Suppressor macrophage (primary cell): ENCODE data around the gene ARHGAP30.
A peak's percentile ranks its signal among the peaks of the same experiment; 100 is the strongest.
"Not testable (repeated sequence)": the region's sequence is repeated elsewhere in the genome, so short reads cannot be mapped to it uniquely, and the experiment has no call there.

Source experiments
- DNase-seq, 4 experiments: peaks; one replicate each; pipeline ENCODE4 v3.0.0-alpha.2; 2020 to 2022
- total RNA-seq, 17 experiments: gene quantifications; one replicate each; lab custom pipeline; 2026; ENCODE audit warnings: mixed read lengths in 6 of 17, inconsistent platforms in 3 of 17; lab: John Stamatoyannopoulos, UW

Gene ARHGAP30
- 52.2 to 325 (median 195) reads per million in 17 experiments for total RNA-seq

DNA sequence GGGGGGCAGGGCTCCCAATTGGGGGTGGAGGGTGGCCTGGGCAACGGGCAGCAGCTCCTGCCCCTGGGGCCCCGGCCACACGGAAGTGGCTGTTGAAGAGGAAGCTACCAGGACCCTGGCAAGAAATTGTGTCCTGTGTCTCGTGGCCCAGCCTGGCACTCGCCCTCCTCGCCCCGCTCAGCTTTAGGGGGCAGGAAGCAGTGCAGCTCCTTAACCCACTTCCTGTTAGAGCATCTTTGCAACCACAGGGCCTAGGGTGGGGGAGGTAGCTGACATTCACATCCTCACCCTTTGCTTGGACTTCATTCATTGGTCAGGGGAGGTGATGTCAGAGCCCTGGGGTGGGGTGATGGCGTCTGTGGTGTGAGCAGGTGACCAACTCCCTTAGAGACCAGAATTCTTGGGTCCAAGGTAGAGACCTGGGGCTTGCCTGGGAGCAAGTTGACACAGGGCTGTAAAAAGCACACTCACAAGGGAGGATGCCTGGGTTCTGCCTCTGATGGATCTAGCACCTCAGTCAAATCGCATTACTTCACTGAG is at the start of gene ARHGAP30:
TSS of gene ARHGAP30 (minus strand) at position 161 of the 540 bp plus-strand sequence. CDS start 267 bp downstream, outside the sequence.
- DNase-seq: peak; percentile 93 to 97 (median 96)

GRCh38 chr1:161117759-161118581 is 48.3 kb upstream of the ARHGAP30 start, which contains the start of the genes NIT1 and PFDN2:
Gene NIT1 (plus strand): TSS chr1:161118105. CDS start chr1:161118177, 72 bp downstream.
Gene PFDN2 (minus strand): TSS chr1:161118037. CDS start chr1:161118026, 11 bp downstream.
- peak; percentile 88 to 96 (median 94) for DNase-seq

GRCh38 chr1:161115961-161116360 is 46.3 kb upstream of the ARHGAP30 start:
- DNase-seq: not testable (repeated sequence)

GRCh38 chr1:161115132-161115711 is 45.5 kb upstream of the ARHGAP30 start:
- peak in 2 of 4 experiments; percentile 15 to 59 for DNase-seq

DNA sequence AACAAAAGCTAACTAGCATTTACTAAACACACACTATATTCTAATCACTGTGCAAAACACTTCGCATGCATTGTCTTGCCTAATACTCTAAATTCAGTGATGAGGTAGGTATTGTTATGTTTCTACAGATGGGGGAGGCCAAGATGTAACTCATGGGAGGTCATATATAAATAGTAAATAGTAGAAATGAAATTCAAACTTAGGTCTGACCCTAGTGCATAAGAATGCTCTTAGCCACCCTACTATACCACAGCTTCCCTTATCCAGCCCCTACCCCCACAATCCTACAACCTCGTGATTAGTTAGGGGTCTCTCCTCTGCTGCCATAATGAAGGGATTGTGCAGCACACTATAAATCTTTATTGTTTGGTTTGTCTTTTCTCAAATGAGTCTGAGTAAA is 44.9 kb upstream of the ARHGAP30 start:
- no peak for DNase-seq

- DNase-seq: no peak
Measured at GRCh38 chr1:161113915-161114314, 44.2 kb upstream of the ARHGAP30 start.

- peak in 3 of 4 experiments; percentile 40 to 59 (median 55) for DNase-seq
Measured at GRCh38 chr1:161111527-161111926, 41.8 kb upstream of the ARHGAP30 start.

DNA sequence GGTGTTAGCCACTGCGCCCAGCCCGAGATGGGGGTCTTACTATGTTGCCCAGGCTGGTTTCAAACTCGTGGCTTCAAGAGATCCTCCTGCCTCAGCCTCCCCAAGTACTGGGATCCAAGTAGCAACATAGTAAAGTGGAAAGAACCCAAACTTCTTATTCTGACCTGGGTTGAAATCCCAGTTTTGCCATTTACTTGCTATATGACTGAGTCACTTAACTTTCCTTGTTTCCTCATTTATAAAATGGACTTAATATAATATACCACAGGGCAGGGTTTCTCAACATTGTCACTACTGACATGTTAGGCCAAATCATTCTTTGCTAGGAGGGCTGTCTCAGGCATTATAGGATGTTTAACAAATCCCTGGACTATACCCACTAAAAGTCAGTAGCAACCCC is 41.4 kb upstream of the ARHGAP30 start:
- DNase-seq: peak in 2 of 4 experiments; percentile 49 to 53

DNA sequence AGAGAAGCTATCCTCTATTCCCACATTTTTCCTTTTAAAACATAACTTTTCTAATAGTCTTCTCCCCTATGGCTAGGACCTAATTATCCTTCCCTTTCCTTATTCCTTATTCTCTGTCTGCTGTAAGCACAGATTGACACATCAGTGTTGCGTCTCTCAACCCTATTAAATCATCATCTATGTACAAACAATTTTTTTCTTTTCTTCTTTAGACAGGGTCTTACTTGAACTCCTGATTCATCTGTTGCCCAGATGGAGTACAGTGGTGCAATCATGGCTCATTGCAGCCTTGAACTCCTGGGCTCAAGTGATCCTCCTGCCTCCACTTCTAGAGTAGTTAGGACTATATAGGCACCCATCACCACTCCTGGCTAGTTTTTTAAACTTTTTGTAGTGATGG is 36.7 kb upstream of the ARHGAP30 start:
- DNase-seq: no peak

DNA sequence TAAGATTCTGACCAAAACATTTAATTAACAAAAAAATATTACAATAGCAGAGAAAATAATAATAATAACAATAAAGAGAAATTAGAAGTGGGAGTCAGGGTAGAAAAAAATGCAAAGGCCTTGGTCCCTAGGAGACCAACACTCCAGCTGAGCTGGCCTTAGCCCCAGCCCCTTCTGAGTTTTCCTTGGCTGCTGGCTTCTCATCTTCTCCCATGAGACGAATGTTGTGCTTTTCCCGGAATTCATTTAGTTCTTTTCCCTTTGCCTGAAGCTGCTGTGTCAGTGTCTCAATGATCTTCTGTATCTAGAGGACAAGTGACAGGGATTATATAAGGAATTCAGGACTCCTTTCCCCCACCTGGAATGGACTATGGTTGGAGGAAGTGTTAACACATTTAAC is 30.9 kb upstream of the ARHGAP30 start:
- no peak for DNase-seq

- DNase-seq: no peak
Measured at GRCh38 chr1:161099090-161099802, 29.6 kb upstream of the ARHGAP30 start.

GRCh38 chr1:161098210-161099068 is 28.7 kb upstream of the ARHGAP30 start, which contains the start of gene KLHDC9:
Gene KLHDC9 (plus strand): TSS chr1:161098361. CDS start chr1:161098536, 175 bp downstream.
- DNase-seq: peak in 1 of 4 experiments; percentile 44

DNA sequence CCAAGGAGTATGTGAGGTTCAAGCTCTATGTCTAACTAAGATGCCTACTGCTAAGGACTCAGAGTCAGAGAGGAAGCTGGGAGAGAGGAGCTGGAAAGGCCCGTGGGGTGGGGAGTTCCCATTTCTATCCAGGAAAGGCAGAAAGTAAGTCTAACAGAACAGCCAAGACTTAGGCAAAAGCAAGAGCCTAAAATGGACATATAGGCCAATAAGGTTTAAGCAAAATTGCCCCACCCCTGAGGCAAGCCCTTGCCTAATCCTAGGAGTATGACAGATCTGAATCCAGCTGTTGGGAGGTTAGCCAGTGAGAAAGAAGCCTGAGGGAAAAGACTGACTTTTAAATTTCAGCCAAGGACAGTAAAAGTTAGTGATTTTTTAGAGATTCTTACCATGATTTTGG is 26.8 kb upstream of the ARHGAP30 start:
- peak; percentile 79 to 87 (median 82) for DNase-seq

DNA sequence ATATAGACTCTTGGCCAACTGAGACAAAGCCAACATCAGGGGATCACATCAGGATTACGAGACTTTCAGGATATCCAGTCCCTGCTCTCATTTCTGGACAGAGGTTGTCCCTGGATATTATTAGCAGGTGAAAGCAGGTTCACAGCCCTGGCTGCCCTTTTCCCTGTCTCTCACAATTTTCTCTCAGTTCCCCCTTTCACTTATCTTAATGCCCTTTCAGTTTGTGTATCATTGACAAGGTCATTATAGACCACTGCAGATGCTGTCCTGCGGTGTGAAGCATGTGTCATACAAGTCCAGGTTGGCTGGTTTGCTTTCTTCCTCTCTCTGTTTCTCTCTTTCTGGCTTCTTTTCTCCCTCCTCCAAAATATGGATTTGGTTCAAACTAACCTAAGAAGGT is 26.3 kb upstream of the ARHGAP30 start:
- DNase-seq: no peak

- DNase-seq: no peak
Measured at GRCh38 chr1:161095230-161095629, 25.5 kb upstream of the ARHGAP30 start.

DNA sequence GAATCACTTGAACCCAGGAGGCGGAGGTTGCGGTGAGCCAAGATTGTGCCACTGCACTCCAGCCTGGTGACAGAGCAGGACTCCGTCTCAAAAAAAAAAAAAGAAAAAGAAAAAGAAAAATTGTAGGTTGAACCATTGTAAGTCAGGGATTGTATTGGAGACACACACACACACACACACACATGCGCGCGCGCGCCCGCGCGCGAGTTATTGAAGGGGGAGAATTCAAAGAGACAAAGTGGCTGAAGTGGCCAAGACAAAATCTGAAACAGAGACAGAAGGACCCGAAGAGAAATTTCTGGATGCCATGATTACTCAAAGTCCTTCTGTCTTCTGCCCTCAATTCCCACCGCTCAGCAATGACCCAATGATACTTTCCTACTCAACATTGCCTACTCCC is 24.8 kb upstream of the ARHGAP30 start:
- no peak for DNase-seq

- peak; percentile 24 to 52 (median 48) for DNase-seq
Measured at GRCh38 chr1:161092621-161093028, 22.9 kb upstream of the ARHGAP30 start.

GRCh38 chr1:161091796-161092507 is 22.3 kb upstream of the ARHGAP30 start:
- DNase-seq: no peak

DNA sequence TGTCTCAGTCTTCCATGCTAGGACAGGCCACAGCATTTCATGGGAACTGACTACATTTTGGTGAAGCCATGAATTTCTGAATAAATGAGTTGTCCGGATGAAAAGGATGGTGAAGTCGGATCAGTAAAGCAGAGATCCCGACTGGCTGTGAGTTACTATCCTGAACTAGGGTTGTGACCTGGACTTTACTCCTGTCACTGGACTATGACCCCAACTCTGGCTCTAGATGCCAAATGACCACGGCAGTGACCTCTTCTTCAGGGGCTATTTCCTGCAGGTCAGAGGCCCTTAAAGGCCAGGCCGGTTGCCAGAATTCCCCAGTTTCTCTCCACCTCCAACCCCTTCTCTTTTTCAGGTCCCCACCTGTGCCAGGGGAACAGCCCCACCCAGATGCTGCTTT is 21.4 kb upstream of the ARHGAP30 start:
- DNase-seq: no peak

GRCh38 chr1:161090617-161091016 is 20.9 kb upstream of the ARHGAP30 start:
- no peak for DNase-seq

GRCh38 chr1:161089938-161090337 is 20.2 kb upstream of the ARHGAP30 start:
- DNase-seq: no peak
